K562 (cell line): ENCODE measurements around the gene SLC36A1. TPM values are rescaled to one million over a fixed set of nuclear protein-coding genes. Genes with fewer than 3 reads are reported as not detected.

Experiments used
- ATAC-seq: fragments of 200-7000 bp; cut with Tn5 transposase; 3 replicates; pipeline ENCODE4 v1.9.1; 2020; ENCODE audit warnings: moderate library complexity
- BruUV-seq: library from RNA; stranded (reverse); fragments of 400-500 nt; replicated peaks from 2 replicates; lab custom pipeline; 2021; lab: Mats Ljungman, UMichigan
- CTCF ChIA-PET: fragments of 300-600 bp; formaldehyde crosslinking; extraction: SDS; loops from one replicate; lab custom pipeline; 2021; ENCODE audit warnings: low intra/inter-chr PET ratio; lab: Yijun Ruan, JAX
- POLR2A ChIA-PET: fragments of 300-600, 350-650 bp; sonication (Branson Sonifier 250); formaldehyde crosslinking; extraction: SDS; loops from one replicate; lab custom pipeline; 2021; ENCODE audit warnings: antibody characterized with exemption, inconsistent platforms; lab: Yijun Ruan, JAX
- DNase-seq, 4 experiments: peaks; one replicate each; pipeline versions ENCODE4 v3.0.0 to v3.0.0-alpha.2; 2011 to 2018; ENCODE audit warnings: low spot score in 3 of 4, mixed read lengths in 3 of 4; ENCODE audit errors: extremely low read depth in 1 of 4
- FAIRE-seq: peaks from 2 replicates; lab custom pipeline; 2011; peaks lifted over from hg19 to GRCh38; lab: Jason Lieb, UNC
- H2AFZ ChIP-seq: 2 replicates; pipeline ENCODE4 v1.6.0; 2011; ENCODE audit warnings: low read depth, low read length, control low read depth, inconsistent platforms
- H3K27ac ChIP-seq: fragments of 200-600 bp; 3 replicates; pipeline ENCODE4 v1.8.0; 2011; ENCODE audit warnings: low read depth, mild to moderate bottlenecking, control low read depth, inconsistent platforms, low read length, moderate library complexity, mixed read lengths; ENCODE audit errors: extremely low read depth
- H3K27me3 ChIP-seq, 2 experiments: fragments of 300-600 bp in 1 of 2; 2 replicates in 1 of 2; 3 replicates in 1 of 2; pipeline versions ENCODE4 v1.6.0 to v1.8.0; 2011; ENCODE audit warnings: inconsistent platforms in 2 of 2, low read length in 2 of 2, mild to moderate bottlenecking in 1 of 2, mixed read lengths in 1 of 2, moderate library complexity in 1 of 2; ENCODE audit not compliant: control insufficient read depth in 2 of 2, insufficient read depth in 2 of 2
- H3K36me3 ChIP-seq: fragments of 300-600 bp; 3 replicates; pipeline ENCODE4 v1.8.0; 2011; ENCODE audit warnings: mild to moderate bottlenecking, low read length, inconsistent platforms; ENCODE audit not compliant: control insufficient read depth, insufficient read depth
- H3K4me1 ChIP-seq, 2 experiments: fragments of 200-600 bp in 1 of 2; replicated peaks in 1 of 2; 2 replicates in 1 of 2; 3 replicates in 1 of 2; pipeline versions ENCODE4 v1.5.1 to v1.8.0; 2011; ENCODE audit warnings: inconsistent platforms in 2 of 2, low read length in 2 of 2, mild to moderate bottlenecking in 1 of 2, mixed read lengths in 1 of 2, moderate library complexity in 1 of 2; ENCODE audit not compliant: control insufficient read depth in 2 of 2, insufficient read depth in 2 of 2
- H3K4me2 ChIP-seq: 2 replicates; pipeline ENCODE4 v1.6.1; 2011; ENCODE audit warnings: low read length, control low read depth, inconsistent platforms, mixed read lengths; ENCODE audit not compliant: insufficient read depth
- H3K4me3 ChIP-seq: fragments of 200-600 bp; sonication (generic), shearing (Covaris generic); 2 replicates; pipeline ENCODE4 v1.5.1; 2016; ENCODE audit warnings: control low read depth, inconsistent platforms
- H3K79me2 ChIP-seq: fragments of 200-600 bp; 3 replicates; pipeline ENCODE4 v1.8.0; 2011; ENCODE audit warnings: low read length, inconsistent platforms; ENCODE audit not compliant: control insufficient read depth, insufficient read depth
- H3K9ac ChIP-seq, 2 experiments: 2 replicates each; pipeline versions ENCODE4 v1.6.0 to v1.6.1; 2011; ENCODE audit warnings: low read depth in 2 of 2, low read length in 2 of 2, control low read depth in 1 of 2, inconsistent platforms in 1 of 2, mild to moderate bottlenecking in 1 of 2, mixed read lengths in 1 of 2; ENCODE audit not compliant: insufficient read depth in 1 of 2
- H3K9me1 ChIP-seq: one replicate; pipeline ENCODE4 v1.6.0; 2011; ENCODE audit warnings: inconsistent platforms, mild to moderate bottlenecking, low read length, moderate library complexity; ENCODE audit not compliant: control insufficient read depth, insufficient read depth
- H3K9me3 ChIP-seq: replicated peaks from 2 replicates; pipeline ENCODE4 v1.5.1; 2011; ENCODE audit warnings: low read depth, low read length, inconsistent platforms; ENCODE audit not compliant: control insufficient read depth, insufficient read depth
- H4K20me1 ChIP-seq: replicated peaks from 2 replicates; pipeline ENCODE4 v1.6.1; 2011; ENCODE audit warnings: low read length, inconsistent platforms, mixed read lengths; ENCODE audit not compliant: control insufficient read depth, insufficient read depth
- ETV1 ChIP-seq: fragments of 450-650 bp; conservative IDR thresholded peaks from 2 replicates; pipeline ENCODE4 v1.6.1; 2016; ENCODE audit warnings: missing genetic modification characterization, control low read depth, low read depth, missing compliant biosample characterization
- GABPA ChIP-seq: fragments of 200-800 bp; sonication (Bioruptor generic); conservative IDR thresholded peaks from 2 replicates; pipeline ENCODE4 v1.6.1; 2016; ENCODE audit warnings: low read depth, missing genetic modification characterization, missing compliant biosample characterization
- HDAC3 ChIP-seq: fragments of 450-650 bp; IDR thresholded peaks from 2 replicates; pipeline ENCODE4 v1.6.1; 2018; ENCODE audit warnings: borderline replicate concordance, mild to moderate bottlenecking, moderate library complexity; ENCODE audit not compliant: partially characterized antibody
- HEY1 ChIP-seq: fragments of 250-450 bp; sonication (Bioruptor Pico); IDR thresholded peaks from 2 replicates; pipeline ENCODE4 v1.5.0; 2020; ENCODE audit warnings: mild to moderate bottlenecking, moderate library complexity, borderline replicate concordance
- IFI16 ChIP-seq: fragments of 250-450 bp; sonication (Bioruptor Pico); IDR thresholded peaks from 2 replicates; pipeline ENCODE4 v2.1.2; 2022; ENCODE audit warnings: mild to moderate bottlenecking, inconsistent platforms
- LCOR ChIP-seq: sonication (generic); formaldehyde crosslinking; IDR thresholded peaks from 2 replicates; pipeline ENCODE4 v1.8.0; 2022; ENCODE audit warnings: mild to moderate bottlenecking, missing genetic modification reagents
- MAFF ChIP-seq: IDR thresholded peaks from 2 replicates; pipeline ENCODE4 v1.6.1; 2012; ENCODE audit warnings: low read length, improper control_type of control experiment
- POLR2G ChIP-seq: fragments of 200-400 bp; formaldehyde crosslinking; IDR thresholded peaks from 2 replicates; pipeline ENCODE4 v1.6.1; 2017; ENCODE audit warnings: low read depth, mild to moderate bottlenecking, antibody characterized with exemption, low read length, moderate library complexity
- TAF15 ChIP-seq: fragments of 200-400 bp; formaldehyde crosslinking; IDR thresholded peaks from 2 replicates; pipeline ENCODE4 v1.6.1; 2017; ENCODE audit warnings: mild to moderate bottlenecking, low read depth, low read length, moderate library complexity
- ZKSCAN8 ChIP-seq: fragments of 200-800 bp; sonication (Bioruptor generic); IDR thresholded peaks from 2 replicates; pipeline ENCODE4 v1.6.1; 2016; ENCODE audit warnings: missing genetic modification characterization, missing compliant biosample characterization
- ZNF274 ChIP-seq: IDR thresholded peaks from 2 replicates; pipeline ENCODE4 v1.6.1; 2011; ENCODE audit warnings: low read depth, mild to moderate bottlenecking, low read length, moderate library complexity, borderline replicate concordance
- ZZZ3 ChIP-seq: fragments of 450-650 bp; IDR thresholded peaks from 2 replicates; pipeline ENCODE4 v1.6.1; 2016; ENCODE audit warnings: antibody characterized with exemption, mild to moderate bottlenecking, moderate library complexity
- WGBS: fragments of 100-300 bp; shearing (Covaris generic); methylation state at CpG from one replicate; pipeline ENCODE4 v1.1.6; 2016; ENCODE audit warnings: low coverage, mixed read lengths; ENCODE audit not compliant: insufficient coverage; ENCODE audit errors: missing lambda C conversion rate; 5-methylcytosine and 5-hydroxymethylcytosine counted together
- in situ Hi-C: fragments of 300-500 bp; cut with MboI; formaldehyde crosslinking; loops from 4 replicates; pipeline ENCODE4 v1.15.0; 2018; ENCODE audit warnings: inconsistent platforms, mixed read lengths
- intact Hi-C: fragments of 100-400 bp; cut with micrococcal nuclease; formaldehyde crosslinking; loops from 2 replicates; pipeline ENCODE4 v1.14.2; 2022
- polyA plus RNA-seq, 8 experiments: library from polyadenylated mRNA; depleted of rRNA in 4 of 8; stranded (reverse) in 5 of 8; unstranded in 3 of 8; fragments of >200 nt; fragmentation: Nextera tagmentation in 2 of 8; fragmentation: Illumina TruSeq in 1 of 8; extraction: Ambion mirVana in 2 of 8; extraction: Trizol in 1 of 8; gene quantifications; 2 replicates each; pipeline versions ENCODE4 v1.2.1 to v1.2.3, GENCODE V29; 2011 to 2014; ENCODE audit warnings: inconsistent platforms in 1 of 8, missing spikeins in 1 of 8
- total RNA-seq, 7 experiments: library from RNA; depleted of rRNA in 6 of 7; stranded (reverse); fragments of >200 nt in 6 of 7; fragmentation: Illumina TruSeq in 2 of 7; extraction: Trizol in 2 of 7; gene quantifications; 2 replicates each; pipeline versions ENCODE4 v1.2.1 to v1.2.3, GENCODE V29; 2011 to 2021; ENCODE audit warnings: low replicate concordance in 1 of 7
- TF ChIP-seq, protein P1 (sequence below), 2 experiments: IDR thresholded peaks in 1 of 2; conservative IDR thresholded peaks in 1 of 2; 2 replicates each; pipeline ENCODE4 v1.6.1; 2016; ENCODE audit warnings: low read depth in 2 of 2, mild to moderate bottlenecking in 1 of 2, missing compliant biosample characterization in 1 of 2, missing genetic modification characterization in 1 of 2, moderate library complexity in 1 of 2
- TF ChIP-seq, protein P2 (sequence below): sonication (generic); formaldehyde crosslinking; IDR thresholded peaks from 2 replicates; pipeline ENCODE4 v1.8.1; 2023; ENCODE audit warnings: mild to moderate bottlenecking, missing genetic modification reagents

Gene SLC36A1
- total and polyA plus RNA-seq, 9 of the 15 experiments (the other 6 are each of a cell fraction or from before 2014, with no cell fraction given), result 1.6 to 8.4 (median 4.6) TPM

DNA sequence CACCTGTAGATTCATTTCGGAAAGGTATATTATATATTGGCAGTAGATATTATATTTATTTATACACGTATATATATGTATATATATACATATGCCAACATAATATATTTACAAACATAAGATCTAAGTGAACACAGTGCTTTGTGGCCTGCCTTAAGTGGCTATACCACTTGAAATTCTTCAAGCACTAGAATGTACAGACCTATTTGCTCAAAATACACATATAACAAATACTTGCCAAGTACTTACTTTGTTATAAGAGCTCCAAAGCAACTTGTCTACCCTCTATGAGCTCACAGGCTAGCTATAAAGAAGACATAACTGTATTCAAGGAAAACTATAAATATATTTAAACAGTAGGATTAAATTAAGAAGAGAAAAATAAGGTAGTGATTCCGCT lies 33.6 kb upstream of the SLC36A1 start:
- in situ Hi-C loops (no loop called here), intact Hi-C loops (no loop called here)
- WGBS, result 2% methylated on average over 3 of the region's 3 CpGs
- H3K4me3 ChIP-seq, result no peak overlapping the region
- ChIA-PET POLR2A (interaction anchor here (0.6 to 1.6 kb wide), 2 partner anchors 9 to 45 kb away, joined by 3 to 5 read pairs; no protein-coding TSS in a partner anchor), CTCF (no interaction called here)
- no peaks in the 10 kb centered on the region for H3K27me3 ChIP-seq
- FAIRE-seq (no peak), ATAC-seq (no peak), DNase-seq (no peak)
- H4K20me1 ChIP-seq, result no peaks in the 10 kb centered on the region
- H3K4me2 ChIP-seq, result no peak overlapping the region
- no peak overlapping the region for H3K9ac ChIP-seq
- H3K9me3 ChIP-seq, result no peaks in the 10 kb centered on the region
- H3K79me2 ChIP-seq, result no peaks in the 10 kb centered on the region
- TF ChIP-seq, protein P1, sequence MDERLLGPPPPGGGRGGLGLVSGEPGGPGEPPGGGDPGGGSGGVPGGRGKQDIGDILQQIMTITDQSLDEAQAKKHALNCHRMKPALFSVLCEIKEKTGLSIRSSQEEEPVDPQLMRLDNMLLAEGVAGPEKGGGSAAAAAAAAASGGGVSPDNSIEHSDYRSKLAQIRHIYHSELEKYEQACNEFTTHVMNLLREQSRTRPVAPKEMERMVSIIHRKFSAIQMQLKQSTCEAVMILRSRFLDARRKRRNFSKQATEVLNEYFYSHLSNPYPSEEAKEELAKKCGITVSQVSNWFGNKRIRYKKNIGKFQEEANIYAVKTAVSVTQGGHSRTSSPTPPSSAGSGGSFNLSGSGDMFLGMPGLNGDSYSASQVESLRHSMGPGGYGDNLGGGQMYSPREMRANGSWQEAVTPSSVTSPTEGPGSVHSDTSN (CRISPR knock-in tag; IDR thresholded peaks at IDR 0.05; ENCODE audit: low read depth), result no peak
- TF ChIP-seq, protein P1 (tag; conservative IDR thresholded peaks at IDR 0.05; ENCODE audit: low read depth), result no peak
- no peak for TF ChIP-seq TAF15
- no peak for TF ChIP-seq HEY1 (CRISPR knock-in tag)
- TF ChIP-seq LCOR (CRISPR knock-in tag), result no peak
- no peak for TF ChIP-seq ZZZ3
- no peak for TF ChIP-seq ETV1 (tag)
- TF ChIP-seq ZNF274, result no peak
- no peak for TF ChIP-seq HDAC3
- no peak for TF ChIP-seq GABPA
- TF ChIP-seq MAFF, result no peak
- TF ChIP-seq, protein P2, sequence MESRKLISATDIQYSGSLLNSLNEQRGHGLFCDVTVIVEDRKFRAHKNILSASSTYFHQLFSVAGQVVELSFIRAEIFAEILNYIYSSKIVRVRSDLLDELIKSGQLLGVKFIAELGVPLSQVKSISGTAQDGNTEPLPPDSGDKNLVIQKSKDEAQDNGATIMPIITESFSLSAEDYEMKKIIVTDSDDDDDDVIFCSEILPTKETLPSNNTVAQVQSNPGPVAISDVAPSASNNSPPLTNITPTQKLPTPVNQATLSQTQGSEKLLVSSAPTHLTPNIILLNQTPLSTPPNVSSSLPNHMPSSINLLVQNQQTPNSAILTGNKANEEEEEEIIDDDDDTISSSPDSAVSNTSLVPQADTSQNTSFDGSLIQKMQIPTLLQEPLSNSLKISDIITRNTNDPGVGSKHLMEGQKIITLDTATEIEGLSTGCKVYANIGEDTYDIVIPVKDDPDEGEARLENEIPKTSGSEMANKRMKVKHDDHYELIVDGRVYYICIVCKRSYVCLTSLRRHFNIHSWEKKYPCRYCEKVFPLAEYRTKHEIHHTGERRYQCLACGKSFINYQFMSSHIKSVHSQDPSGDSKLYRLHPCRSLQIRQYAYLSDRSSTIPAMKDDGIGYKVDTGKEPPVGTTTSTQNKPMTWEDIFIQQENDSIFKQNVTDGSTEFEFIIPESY (CRISPR knock-in tag), result no peak
- no peak for TF ChIP-seq POLR2G
- no peak for TF ChIP-seq ZKSCAN8 (CRISPR knock-in tag)
- no peak for TF ChIP-seq IFI16 (CRISPR knock-in tag)
- no peak overlapping the region for H3K27ac ChIP-seq
- H3K9me1 ChIP-seq, result no peaks in the 10 kb centered on the region
- H2AFZ ChIP-seq, result no peak overlapping the region
- H3K36me3 ChIP-seq, result no peaks in the 10 kb centered on the region
- no peaks in the 10 kb centered on the region for H3K4me1 ChIP-seq
- no TSS peak for BruUV-seq
